Colonic mucosa (tissue), 4 donors: ENCODE results near the gene SLC22A2. TPM values are rescaled to one million over a fixed set of nuclear protein-coding genes. Genes with fewer than 3 reads are reported as not detected.
A peak's percentile ranks its signal among the peaks of the same experiment; 100 is the strongest.

Experiments
- DNase-seq: peaks from one replicate; pipeline ENCODE4 v3.0.0-alpha.2; 2020
- H3K27ac ChIP-seq: fragments of 200-600 bp; one replicate; pipeline ENCODE4 v1.8.0; 2021
- H3K27me3 ChIP-seq: fragments of 200-600 bp; one replicate; pipeline ENCODE4 v1.8.0; 2021
- H3K36me3 ChIP-seq: fragments of 200-600 bp; one replicate; pipeline ENCODE4 v1.8.0; 2021
- H3K4me1 ChIP-seq: fragments of 200-600 bp; one replicate; pipeline ENCODE4 v1.8.0; 2021; ENCODE audit warnings: mild to moderate bottlenecking
- H3K4me3 ChIP-seq: fragments of 200-600 bp; one replicate; pipeline ENCODE4 v1.8.0; 2021
- H3K9ac ChIP-seq, 2 donors: one replicate each; pipeline ENCODE4 v1.7.0; 2013; ENCODE audit warnings: control low read depth in 2 of 2, low read depth in 2 of 2, low read length in 2 of 2
- H3K9me3 ChIP-seq: fragments of 200-600 bp; one replicate; pipeline ENCODE4 v1.8.0; 2021
- intact Hi-C: fragments of 100-400 bp; cut with DNase I; formaldehyde crosslinking; loops from one replicate; pipeline ENCODE4 v1.14.1; 2022
- total RNA-seq, 2 donors: library from RNA; stranded (reverse); fragmentation: NEBNext Ultra II Directional in 1 of 2; extraction: Animal tissue kit (Norgen Biotek cat#: 25700) in 1 of 2; gene quantifications; one replicate each; pipeline ENCODE4 v1.2.1, GENCODE V29; 2021
- TF ChIP-seq, protein P1 (sequence below): fragments of 200-600 bp; IDR thresholded peaks from one replicate; pipeline ENCODE4 v1.8.0; 2022; ENCODE audit warnings: antibody characterized with exemption, mild to moderate bottlenecking
- donor health status: healthy.
- donor health status: DM: no; HTN: no; CAD: no.
- donor health status: DM: no; HTN: no; CAD: no.

The SLC22A2 gene
- total RNA-seq, 2 donors from 2014 or later, result not detected

DNA sequence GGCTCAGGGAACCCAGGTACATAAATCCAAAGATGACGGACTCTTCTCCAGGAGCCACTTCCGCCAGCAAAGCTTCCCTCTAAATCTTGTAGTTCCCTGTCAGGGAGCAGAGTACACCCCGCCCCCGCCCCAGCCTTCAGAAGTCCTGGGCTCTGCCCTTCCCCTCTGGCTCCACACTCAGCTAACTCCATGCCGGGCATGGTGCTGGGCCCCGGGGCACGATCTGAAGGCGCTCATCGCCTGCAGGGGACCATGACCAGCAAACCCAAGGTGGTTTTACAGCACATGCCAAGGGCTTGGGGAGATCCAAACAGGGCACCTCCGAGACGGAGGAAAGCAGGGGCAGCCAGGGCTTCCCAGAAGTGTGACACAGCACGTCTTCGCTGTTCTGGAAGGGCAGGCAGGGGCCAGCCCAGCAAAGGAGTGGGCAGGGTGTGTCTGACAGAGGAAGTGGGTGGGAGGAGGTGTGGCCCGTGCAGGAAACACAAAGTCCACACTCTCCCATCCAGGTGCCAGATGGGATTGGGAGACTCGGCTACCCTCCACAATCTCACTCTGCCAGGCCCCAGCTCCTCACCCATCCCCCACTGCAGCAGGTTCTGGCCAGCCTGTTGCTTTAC lies 41.6 kb upstream of the SLC22A2 start:
- TF ChIP-seq, protein P1, sequence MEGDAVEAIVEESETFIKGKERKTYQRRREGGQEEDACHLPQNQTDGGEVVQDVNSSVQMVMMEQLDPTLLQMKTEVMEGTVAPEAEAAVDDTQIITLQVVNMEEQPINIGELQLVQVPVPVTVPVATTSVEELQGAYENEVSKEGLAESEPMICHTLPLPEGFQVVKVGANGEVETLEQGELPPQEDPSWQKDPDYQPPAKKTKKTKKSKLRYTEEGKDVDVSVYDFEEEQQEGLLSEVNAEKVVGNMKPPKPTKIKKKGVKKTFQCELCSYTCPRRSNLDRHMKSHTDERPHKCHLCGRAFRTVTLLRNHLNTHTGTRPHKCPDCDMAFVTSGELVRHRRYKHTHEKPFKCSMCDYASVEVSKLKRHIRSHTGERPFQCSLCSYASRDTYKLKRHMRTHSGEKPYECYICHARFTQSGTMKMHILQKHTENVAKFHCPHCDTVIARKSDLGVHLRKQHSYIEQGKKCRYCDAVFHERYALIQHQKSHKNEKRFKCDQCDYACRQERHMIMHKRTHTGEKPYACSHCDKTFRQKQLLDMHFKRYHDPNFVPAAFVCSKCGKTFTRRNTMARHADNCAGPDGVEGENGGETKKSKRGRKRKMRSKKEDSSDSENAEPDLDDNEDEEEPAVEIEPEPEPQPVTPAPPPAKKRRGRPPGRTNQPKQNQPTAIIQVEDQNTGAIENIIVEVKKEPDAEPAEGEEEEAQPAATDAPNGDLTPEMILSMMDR, result no peak
- peak; percentile 92 for DNase-seq
- no peaks in the 10 kb centered on the region for H3K36me3 ChIP-seq
- no peak overlapping the region for H3K4me3 ChIP-seq
- no peaks in the 10 kb centered on the region for H3K4me1 ChIP-seq
- intact Hi-C loops, result loop anchor here (10.0 kb wide), 1 partner anchor 155 kb away; no protein-coding TSS in a partner anchor
- H3K9ac ChIP-seq, result peak overlapping the region in 1 of 2 donors; percentile 52
- H3K9me3 ChIP-seq, result no peaks in the 10 kb centered on the region
- H3K27me3 ChIP-seq, result no peaks in the 10 kb centered on the region
- peak overlapping the region; percentile 80 for H3K27ac ChIP-seq

DNA sequence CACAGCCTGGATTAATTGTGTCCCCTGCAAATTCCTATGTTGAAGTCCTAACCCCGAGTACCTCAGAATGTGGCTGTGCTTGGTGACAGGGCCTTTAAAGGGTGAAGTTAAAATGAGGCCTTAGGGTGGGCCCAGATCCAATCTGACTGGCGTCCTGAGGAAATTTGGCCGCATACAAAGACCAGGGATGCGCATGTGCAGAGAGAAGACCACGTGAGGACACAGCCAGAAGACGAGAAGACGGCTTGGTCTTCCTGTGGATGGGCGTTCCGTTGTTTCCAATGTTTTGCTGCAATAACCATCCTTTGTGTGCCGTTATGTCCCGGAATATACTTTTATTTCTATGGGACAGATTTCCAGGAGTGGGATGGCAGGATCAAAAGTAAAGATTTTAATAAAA lies 40.9 kb upstream of the SLC22A2 start:
- no peak for DNase-seq
- TF ChIP-seq, protein P1, result no peak
- H3K4me3 ChIP-seq, result no peak overlapping the region
- peak overlapping the region; percentile 80 for H3K27ac ChIP-seq
- H3K9me3 ChIP-seq, result no peaks in the 10 kb centered on the region
- H3K36me3 ChIP-seq, result no peaks in the 10 kb centered on the region
- H3K27me3 ChIP-seq, result no peaks in the 10 kb centered on the region
- peak overlapping the region in 1 of 2 donors; percentile 9 for H3K9ac ChIP-seq
- intact Hi-C loops, result loop anchor here (2.0 kb wide), 1 partner anchor 161 kb away; no protein-coding TSS in a partner anchor
- no peaks in the 10 kb centered on the region for H3K4me1 ChIP-seq

DNA sequence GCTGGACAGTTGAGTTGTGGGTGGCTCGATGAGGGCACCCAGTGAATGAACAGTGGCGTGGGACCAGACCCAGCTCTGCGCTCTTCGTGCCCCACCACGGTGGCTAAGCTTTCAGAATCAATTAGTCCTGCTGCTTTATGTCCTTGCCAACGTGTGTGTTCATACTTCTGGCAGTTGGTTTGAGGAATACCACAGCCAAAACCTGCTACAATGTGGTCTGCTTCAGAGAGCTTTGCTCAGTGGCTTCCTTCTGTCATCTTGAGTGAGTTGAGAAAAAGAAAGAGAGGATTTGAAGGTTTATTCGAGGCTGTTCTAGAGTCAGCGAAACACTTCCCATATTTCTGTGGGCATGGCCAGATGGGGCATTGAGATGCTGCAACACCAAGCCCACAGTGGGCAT lies 39.5 kb upstream of the SLC22A2 start:
- intact Hi-C loops, result loop anchor here (2.0 kb wide), 1 partner anchor 159 kb away; no protein-coding TSS in a partner anchor
- H3K4me3 ChIP-seq, result no peak overlapping the region
- DNase-seq, result no peak
- no peak overlapping the region for H3K9ac ChIP-seq
- H3K4me1 ChIP-seq, result no peaks in the 10 kb centered on the region
- H3K27me3 ChIP-seq, result no peaks in the 10 kb centered on the region
- no peaks in the 10 kb centered on the region for H3K9me3 ChIP-seq
- no peaks in the 10 kb centered on the region for H3K36me3 ChIP-seq
- H3K27ac ChIP-seq, result no peak overlapping the region
- TF ChIP-seq, protein P1, result no peak

DNA sequence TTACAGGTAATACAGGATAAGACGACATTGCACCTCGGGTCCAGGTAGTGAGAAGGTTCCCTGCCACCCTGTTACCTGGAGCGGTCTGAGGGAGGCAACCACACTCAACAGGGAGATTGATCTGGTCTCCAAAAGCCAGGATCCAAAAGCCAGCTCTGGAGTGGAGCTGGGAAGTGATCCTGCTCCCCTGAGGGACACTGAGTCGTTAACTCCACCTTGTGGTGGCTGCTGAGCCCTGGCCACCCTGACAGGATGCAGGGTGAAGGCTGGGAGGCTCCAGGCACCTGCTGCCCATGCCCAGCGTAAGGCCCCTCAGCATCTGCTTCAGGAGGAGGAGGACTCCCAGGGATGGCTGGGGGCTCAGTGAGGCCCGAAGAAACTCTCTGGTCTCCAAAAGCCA lies 38.7 kb upstream of the SLC22A2 start:
- peak; percentile 41 for DNase-seq
- H3K27ac ChIP-seq, result no peak overlapping the region
- intact Hi-C loops, result no loop called here
- H3K9me3 ChIP-seq, result no peaks in the 10 kb centered on the region
- no peaks in the 10 kb centered on the region for H3K4me1 ChIP-seq
- TF ChIP-seq, protein P1, result no peak
- H3K27me3 ChIP-seq, result no peaks in the 10 kb centered on the region
- no peak overlapping the region for H3K4me3 ChIP-seq
- H3K9ac ChIP-seq, result no peak overlapping the region
- no peaks in the 10 kb centered on the region for H3K36me3 ChIP-seq

DNA sequence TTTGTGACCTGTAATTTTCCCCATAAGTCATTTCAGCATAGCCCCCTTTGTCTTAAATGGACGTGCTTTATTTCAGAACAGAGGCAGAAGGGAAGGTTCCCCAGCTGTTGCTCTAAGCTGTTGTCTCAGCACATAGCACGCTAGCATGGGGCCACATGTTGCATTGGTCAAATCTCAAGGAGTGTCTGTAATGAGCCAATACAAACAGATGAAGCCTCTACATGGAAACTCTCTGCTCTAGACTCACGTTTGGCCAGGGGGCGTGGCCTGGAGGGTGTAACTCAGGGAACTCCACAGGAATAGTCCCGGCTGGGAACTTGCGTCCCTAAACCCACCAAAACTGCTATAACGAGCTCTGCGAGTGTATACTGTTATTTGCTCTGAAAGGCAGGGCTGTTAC lies 35.2 kb upstream of the SLC22A2 start:
- TF ChIP-seq, protein P1, result no peak
- H3K9ac ChIP-seq, result no peak overlapping the region
- no peak overlapping the region for H3K4me3 ChIP-seq
- no peaks in the 10 kb centered on the region for H3K27me3 ChIP-seq
- no peak overlapping the region for H3K27ac ChIP-seq
- peak; percentile 45 for DNase-seq
- H3K4me1 ChIP-seq, result no peaks in the 10 kb centered on the region
- no peaks in the 10 kb centered on the region for H3K9me3 ChIP-seq
- intact Hi-C loops, result no loop called here
- H3K36me3 ChIP-seq, result no peaks in the 10 kb centered on the region
